GM21737 (cell line): Measurements from ENCODE around the gene TRIML1.

Experiments
- ATAC-seq: cut with Tn5 transposase; IDR thresholded peaks from one replicate; pipeline ENCODE4 v1.9.1; 2021; ENCODE audit warnings: mild to moderate bottlenecking, moderate library complexity; ENCODE audit not compliant: unreplicated experiment

Gene TRIML1, protein sequence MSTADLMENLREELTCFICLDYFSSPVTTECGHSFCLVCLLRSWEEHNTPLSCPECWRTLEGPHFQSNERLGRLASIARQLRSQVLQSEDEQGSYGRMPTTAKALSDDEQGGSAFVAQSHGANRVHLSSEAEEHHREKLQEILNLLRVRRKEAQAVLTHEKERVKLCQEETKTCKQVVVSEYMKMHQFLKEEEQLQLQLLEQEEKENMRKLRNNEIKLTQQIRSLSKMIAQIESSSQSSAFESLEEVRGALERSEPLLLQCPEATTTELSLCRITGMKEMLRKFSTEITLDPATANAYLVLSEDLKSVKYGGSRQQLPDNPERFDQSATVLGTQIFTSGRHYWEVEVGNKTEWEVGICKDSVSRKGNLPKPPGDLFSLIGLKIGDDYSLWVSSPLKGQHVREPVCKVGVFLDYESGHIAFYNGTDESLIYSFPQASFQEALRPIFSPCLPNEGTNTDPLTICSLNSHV

DNA sequence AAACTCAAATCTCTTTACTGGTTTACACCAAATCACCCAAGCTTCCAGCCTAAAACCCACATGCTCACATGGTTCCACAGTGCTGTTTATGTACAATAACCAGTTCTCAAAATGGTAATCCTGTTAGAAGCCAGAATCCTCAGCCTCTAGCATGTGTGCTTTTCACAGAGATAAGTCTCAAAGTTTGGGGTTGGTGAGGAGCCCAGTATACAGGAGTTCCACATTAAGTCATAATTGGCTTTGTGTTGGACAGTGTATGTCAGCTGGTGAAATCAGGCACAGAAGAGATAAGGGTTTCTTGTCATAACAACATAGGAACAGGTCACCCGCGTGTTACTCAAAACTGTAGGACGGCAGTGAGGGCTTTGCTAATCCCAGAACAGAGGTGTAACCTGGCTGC, at the start of gene TRIML1:
TSS of gene TRIML1 (plus strand) at position 301 of the 400 bp plus-strand sequence. CDS start 118 bp downstream, outside the sequence.
- ATAC-seq, result no peak

DNA sequence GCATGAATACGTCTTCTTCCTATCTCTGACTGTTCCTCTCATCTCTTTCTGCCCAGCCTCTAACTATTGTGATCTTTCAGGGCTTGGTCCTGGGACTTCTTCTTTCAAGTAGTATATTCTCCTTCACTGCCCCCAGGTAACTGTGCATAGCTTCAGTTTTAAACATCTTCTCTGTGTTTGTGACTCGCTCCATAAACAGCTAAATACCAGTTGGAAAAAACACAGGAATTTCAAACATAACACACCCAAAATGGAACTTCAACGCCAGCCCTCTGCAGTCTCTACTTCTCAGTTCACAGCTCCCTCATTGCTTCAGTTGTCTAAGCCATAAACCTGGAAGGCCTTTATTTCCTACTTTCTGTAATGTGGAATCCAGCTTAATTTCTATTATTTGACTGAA, 46.4 kb upstream of the TRIML1 start:
- ATAC-seq, result no peak

DNA sequence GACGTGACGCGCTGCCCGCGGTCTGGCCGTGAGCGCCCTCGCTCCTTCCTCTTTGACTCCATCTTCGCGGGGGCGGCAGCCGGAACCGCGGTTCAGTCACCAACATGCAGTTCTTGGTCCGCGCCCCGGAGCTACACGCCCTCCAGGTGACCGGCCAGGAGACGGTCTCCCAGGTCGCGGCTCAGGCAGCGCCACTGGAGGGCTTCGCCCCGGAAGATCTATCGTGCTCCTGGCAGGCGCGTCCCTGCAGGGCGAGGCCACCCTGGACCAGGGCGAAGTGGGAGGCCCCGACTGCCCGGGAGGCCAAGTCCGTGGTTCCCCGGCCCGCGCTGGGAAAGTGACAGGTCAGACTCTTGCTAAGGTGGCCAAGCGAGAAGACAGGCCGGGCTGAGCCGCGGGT, 32.8 kb upstream of the TRIML1 start:
- no peak for ATAC-seq

DNA sequence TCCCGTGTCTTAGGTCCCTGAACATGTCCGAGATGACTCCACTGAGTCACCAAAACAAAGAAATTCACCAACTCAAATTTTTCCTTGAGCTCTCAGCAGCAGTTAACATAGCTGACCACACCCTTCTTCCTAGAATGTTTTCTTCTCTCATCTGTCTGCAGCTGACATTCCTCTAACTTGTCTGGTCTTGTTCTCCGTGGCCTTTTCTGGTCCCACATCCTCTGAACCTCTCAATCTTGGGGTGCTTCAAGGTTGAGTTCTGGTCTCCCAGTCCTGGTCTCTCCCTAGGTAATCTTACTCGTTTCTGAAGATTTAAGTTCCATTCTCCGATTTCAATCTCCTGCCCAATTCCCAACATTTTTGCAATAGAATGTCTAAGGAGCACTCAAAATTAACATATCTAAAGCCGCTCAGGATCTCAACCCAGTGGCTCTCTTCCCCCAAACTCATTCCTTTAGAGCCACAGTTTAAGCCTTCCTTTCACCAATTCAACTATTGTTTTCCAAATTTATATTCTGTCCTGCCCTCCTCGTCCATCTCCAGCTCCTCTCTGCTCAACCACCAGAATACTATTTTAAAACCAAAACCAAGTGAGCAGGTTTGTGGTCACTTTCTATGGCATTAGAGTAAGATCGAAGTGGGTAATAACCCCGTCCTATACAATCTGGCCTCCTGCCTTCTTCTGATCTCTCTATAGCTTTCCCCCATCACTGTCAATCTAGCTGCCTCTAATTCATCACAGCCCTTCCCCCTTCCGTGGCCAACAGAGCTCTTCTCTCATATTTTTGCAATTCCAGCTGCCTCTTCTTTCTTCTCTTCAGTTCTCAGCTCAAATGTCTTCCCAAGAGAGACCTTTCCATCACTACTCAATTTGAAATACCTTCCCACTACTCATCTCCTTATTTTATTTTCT, 31.1 kb upstream of the TRIML1 start:
- ATAC-seq, result no peak

DNA sequence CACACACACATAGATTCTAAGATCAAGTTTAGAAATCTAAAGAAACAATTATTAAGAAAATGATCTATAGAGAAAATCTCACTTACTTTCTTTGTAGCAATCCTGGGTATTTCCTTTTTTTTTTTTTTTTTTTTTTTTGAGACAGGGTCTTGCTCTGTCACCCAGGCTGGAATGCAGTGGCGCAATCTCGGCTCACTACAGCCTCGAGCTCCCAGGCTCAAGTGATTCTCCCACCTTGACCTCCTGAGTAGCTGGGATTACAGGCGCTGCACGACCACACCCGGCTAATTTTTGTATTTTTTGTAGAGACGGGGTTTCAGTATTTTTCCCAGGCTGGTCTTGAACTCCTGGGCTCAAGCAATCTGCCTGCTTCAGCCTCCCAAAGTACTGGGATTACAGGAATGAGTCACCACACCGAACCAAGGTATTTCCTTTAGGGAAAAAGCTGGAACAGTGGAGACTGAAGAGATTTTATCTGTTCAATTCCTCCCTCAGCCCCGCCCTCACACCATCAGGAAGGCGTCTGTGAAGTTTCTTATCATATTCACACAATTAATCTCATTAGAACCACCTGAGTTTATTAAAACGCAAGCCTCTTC, 30.0 kb upstream of the TRIML1 start, which contains the start of gene TRIML2:
TSS of gene TRIML2 (minus strand) at position 447 of the 599 bp plus-strand sequence. CDS start 4,235 bp downstream, outside the sequence.
- ATAC-seq, result no peak

DNA sequence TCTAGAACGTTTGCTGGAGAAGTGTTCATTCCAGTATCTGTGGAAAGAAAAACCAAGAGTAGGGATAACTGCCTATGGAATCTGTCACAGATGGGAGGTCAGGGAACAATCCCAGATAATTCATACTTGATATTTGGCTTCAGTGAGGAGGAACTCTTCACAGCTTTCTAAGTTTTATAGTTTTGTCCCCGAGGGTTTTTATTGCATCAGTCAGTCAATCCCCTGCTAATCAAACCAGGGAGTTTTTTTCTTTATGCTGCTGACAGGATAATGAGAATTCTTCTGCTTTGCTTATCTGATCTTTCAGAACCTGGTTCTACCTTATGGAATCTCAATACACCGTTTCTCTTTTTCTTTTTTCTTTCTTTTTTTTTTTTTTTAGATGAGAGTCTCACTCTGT, 29.2 kb upstream of the TRIML1 start:
- ATAC-seq, result no peak

DNA sequence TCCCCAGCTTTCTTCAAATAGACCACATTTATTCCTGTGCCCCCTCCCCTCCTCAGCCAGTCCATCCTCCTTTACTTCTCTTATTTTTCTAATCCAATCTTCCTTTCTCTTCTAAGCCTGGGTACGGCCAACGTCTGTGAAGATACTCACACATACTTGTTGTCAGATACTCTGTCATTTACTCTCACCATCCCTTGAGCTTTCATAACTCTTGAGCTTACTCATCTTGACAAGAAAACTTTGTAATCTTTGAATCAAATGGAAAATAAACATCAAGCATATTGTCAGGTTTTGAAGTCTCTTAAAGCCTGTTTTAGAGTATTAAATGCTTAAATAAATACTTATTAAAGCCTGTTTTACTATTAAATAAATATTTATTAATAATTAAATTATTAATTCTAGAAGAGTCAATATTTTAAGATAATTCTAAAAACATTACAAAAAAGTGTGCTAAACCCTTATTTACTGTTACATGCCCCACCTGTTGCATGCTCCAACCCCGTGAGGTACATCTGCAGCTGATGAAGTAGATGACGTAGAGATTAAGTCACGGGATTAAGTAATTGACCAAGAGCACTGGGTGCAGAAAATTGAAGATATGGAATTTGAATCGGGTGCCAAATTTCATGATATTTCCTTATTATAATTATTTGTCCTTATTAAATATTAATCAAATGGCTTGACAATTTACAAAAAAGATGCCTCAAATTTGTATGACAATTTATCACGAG, 28.3 kb upstream of the TRIML1 start:
- ATAC-seq, result no peak

DNA sequence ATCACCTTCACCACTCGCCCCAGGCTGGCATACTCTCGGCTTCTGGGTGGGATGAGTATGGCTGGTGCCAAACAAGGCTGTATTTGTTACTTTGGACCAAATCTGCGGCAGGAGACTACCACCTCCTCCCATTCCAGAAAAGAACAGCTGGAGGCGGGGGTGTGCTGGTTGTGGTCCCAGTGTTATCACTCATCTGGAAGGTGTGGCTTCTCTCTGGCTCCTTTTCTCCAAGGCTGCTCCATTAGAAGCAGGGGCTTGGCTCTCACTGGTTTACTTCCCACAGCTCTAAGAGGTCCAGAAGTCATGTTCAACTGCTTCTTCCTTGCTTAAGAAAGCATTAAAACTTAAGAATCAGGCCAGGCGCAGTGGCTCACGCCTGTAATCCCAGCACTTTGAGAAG, 27.3 kb upstream of the TRIML1 start:
- ATAC-seq, result no peak

DNA sequence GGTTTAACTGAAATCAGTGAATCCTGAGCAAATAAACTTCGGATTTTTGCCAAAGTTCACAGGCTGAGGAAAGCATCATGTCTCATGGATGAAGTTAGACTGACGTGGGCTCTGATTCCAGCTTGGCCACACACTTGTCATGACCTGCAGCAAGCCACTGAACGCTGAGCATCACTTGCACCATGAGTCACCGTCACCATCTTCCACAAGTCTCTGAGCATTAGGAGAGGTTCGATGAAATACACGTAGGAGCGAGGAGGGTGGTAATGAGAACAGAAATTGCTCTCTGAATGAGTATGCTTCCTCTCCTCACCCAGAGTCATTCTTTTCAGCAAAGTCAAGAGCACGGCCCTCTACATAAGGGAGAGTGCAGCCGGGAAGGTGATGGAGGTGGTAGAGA, 26.1 kb upstream of the TRIML1 start:
- no peak for ATAC-seq

DNA sequence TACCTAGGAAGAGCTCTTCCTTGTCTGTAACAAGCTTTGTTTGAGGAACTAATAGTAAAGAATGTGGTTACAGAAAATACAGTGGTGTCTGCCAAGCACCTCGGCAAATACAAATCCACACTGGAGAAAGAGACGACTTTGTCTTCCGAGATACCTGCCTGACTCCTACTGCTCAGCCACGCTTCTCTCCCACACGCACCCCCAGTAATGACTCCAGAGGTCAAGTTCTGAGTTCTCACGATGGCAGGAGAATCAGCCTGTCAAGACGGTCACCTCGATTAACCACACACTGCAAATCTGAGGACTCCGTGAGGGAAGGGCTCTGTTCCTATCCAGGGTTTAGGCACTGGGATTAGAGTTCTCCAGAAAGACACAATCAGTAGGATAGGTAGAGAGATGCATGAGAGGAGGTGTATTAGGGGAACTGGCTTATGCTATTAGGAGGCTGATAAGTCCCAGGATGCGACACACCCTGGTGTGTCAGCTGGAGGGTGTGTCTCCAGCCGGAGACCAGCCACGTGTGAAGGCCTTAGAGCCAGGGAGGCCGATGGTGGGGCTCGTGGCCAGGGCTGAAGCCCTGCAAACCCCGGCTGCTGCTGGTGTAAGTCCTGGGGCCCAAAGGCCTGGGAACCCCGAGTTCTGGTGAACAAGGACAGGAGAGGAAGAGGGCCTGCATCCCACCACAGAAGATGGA, 21.5 kb upstream of the TRIML1 start:
- ATAC-seq, result no peak

DNA sequence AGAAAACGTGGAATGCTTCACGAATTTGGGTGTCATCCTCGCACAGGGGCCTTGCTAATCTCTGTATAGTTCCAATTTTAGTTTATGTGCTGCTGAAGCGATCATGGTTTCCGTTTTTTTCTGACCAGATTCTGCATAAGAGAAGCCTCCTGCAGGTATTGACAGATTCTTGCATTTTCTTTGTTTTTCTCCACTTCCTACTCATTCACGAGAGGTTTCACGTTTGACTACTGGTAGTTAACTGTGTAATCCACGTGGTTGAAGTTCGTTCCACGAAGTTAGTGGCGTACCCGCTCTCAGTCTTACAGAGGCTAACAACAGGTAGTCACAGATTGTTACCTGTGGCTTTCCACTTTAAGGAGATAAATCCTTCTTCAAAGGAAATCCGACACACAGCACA, 17.7 kb upstream of the TRIML1 start:
- ATAC-seq, result no peak

DNA sequence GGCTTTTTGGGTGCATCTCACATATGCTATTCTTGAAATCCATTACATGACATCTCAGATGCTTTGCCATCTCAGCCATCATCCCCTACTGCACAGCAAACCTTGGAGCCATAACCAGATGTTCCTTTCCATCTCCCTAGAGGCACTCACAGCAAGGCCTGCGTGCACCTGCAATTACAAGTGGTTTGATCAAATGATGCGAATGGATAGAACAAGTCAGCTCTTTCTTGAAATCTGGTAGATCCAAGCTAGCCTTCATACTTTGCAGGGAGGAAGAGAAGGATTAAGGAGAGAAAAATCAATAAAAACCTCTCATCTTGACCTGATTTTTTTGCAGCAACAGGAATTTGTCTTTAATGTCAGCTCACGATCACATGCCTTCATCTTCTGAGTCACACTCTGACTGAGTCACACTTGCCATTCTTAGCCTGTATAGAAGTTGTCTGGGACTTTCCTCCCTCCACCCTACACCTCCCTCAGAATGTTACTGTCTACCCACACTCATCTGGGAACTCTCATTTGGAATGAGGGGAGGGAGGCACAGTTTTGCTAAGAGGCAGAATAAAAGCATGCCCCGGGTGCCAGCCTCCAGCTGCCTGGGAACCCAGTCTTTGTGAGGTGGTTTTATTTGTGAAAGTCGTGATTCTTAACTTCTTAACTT, 11.9 kb upstream of the TRIML1 start:
- no peak for ATAC-seq

DNA sequence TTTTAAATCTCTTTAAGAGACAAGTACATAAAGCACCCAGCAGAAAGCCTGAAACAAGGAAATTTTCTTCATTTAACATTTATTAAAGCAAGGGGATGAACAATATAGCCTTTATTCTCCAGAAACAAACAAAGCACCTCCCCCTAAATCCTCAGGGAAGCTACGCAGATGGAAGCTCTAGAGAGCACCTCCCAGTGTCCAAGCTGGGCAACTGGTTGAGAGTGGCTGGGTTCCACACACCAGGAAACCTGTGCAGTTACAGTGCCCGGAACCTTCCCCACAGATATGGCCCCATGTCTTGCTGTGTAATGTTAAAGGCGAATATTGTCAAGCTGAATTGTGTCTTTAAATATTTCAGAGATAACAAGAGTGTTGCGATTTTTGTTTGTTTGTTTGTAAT, 8.9 kb upstream of the TRIML1 start:
- no peak for ATAC-seq

DNA sequence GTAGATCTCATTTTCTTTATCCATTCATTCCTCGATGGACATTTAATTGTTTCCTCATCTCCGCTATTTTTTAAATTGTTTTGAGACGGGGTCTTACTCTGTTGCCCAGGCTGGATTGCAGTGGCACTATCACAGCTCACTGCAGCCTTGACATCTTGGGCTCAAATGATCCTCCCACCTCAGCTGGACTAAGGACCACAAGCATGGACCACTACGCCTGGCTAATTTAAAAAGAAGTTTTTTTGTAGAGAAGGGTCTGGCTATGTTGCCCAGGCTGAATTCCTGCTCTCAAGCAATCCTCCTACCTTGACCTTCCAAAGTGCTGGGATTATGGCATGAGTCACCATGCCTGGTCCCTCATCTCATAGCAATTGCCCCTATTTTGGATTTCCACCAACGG, 7.0 kb upstream of the TRIML1 start:
- ATAC-seq, result no peak

DNA sequence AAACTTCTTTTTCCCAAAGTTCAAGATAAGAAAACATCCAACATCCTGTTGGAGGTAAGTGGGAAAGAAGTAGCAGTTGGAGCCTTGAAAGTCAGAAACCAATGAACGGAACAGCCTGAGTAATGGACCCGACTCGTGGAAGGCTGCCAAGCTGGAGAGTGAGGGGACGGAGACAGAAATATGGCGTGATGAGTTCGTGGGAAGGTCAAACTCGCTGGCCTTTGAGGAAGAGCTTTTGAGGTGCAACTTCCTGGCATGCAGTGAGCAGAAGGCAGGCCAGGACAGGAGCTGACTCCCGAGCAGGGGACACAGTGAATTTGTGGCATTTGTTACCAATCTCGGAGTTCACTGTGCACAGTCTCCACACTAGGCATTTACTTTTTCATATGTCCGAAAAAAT, 1.0 kb upstream of the TRIML1 start:
- no peak for ATAC-seq

DNA sequence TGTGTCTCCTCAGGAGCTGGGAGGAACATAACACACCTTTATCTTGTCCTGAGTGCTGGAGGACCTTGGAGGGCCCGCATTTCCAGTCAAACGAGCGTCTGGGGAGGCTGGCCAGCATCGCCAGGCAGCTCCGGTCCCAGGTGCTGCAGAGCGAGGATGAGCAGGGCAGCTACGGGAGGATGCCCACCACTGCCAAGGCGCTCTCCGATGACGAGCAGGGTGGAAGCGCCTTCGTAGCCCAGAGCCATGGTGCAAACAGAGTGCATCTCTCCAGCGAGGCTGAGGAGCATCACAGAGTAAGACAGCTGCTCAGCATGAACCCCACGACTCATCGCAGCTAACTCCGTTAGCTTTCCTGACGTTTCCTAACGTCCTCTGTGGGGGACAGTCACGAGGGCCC, 430 bp downstream of the TRIML1 start:
- ATAC-seq, result no peak

DNA sequence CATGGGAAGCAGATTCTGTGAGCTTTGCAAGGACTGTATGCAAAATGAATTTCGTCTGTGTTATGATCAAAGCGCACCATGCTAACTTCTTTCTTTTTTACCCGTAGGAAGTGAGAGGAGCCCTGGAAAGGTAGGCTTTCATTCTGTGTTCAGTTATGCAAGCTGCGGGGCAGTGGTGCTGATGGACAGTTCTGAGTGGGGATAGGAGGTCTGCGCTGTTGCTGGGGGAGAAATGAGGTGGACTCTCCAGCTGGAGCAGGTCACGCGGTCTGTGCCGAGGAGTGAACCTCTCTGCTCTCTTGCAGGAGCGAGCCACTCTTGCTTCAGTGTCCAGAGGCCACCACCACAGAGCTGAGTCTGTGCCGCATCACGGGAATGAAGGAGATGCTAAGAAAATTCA, 4.5 kb downstream of the TRIML1 start:
- no peak for ATAC-seq

DNA sequence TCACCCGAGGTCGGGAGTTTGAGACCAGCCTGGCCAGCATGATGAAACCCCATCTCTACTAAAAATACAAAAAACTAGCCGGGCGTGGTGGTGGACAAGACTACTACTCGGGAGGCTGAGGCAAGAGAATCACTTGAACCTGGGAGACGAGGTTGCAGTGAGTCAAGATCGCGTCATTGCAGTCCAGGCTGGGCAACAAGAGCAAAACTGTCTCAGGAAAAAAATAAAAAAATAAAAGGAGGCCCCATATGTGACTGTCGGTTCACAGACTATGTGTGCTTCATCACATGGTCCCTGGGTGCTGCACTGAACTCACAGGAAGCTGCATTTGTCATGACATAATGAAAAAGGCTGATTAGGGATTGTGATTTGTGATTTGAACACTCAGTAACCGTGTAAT, 6.4 kb downstream of the TRIML1 start:
- ATAC-seq, result no peak

DNA sequence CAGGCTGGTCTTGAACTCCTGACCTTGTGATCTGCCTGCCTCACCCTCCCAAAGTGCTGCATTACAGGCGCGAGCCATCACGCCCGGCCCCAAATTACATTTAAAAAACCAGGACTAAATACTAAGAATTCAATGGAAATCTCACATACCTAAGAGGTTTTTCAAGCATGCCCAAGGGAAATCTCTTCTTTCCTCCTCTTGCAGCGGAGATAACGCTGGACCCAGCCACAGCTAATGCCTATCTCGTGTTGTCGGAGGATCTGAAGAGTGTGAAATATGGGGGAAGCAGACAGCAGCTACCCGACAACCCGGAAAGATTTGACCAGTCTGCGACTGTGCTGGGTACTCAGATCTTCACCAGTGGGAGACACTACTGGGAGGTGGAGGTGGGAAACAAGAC, 7.4 kb downstream of the TRIML1 start:
- no peak for ATAC-seq

DNA sequence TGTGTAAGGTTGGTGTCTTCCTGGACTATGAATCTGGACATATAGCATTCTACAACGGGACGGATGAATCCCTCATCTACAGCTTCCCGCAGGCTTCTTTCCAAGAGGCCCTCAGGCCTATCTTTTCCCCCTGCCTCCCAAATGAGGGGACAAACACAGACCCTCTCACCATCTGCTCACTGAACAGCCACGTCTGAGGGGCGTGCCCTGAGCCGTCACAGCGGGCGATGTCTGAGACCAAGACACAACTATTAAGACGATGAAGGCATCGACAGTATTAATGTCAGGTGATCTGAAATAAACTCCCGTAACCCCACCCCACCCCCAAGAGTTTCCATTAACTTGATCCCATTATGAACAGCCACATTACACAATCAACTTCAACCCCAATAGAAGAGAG, 7.9 kb downstream of the TRIML1 start:
- no peak for ATAC-seq
